MCF 10A (cell line): Measurements from ENCODE around the gene KCNA3. TPM values are rescaled to one million over a fixed set of nuclear protein-coding genes. Genes with fewer than 3 reads are reported as not detected.

Source experiments
- BruUV-seq: library from RNA; stranded (reverse); fragments of 400-500 nt; replicated peaks from 2 replicates; lab custom pipeline; 2021; lab: Mats Ljungman, UMichigan
- CTCF ChIA-PET: fragments of 300-600 bp; sonication (Branson Sonifier 250); formaldehyde crosslinking; extraction: SDS; loops from one replicate; lab custom pipeline; 2021; ENCODE audit warnings: antibody characterized with exemption, inconsistent platforms; lab: Yijun Ruan, JAX
- POLR2A ChIA-PET: fragments of 300-600, 350-650 bp; sonication (Branson Sonifier 250); formaldehyde crosslinking; extraction: SDS; loops from one replicate; lab custom pipeline; 2020; ENCODE audit warnings: antibody characterized with exemption, inconsistent platforms; lab: Yijun Ruan, JAX
- DNase-seq: peaks from one replicate; pipeline ENCODE4 v3.0.0-alpha.2; 2018; ENCODE audit not compliant: unreplicated experiment
- H3K27ac Mint-ChIP-seq: one replicate; pipeline ENCODE4 v1.8.0; 2022; ENCODE audit warnings: mild to moderate bottlenecking, low read depth, mixed read lengths; ENCODE audit not compliant: unreplicated experiment
- H3K27me3 Mint-ChIP-seq: one replicate; pipeline ENCODE4 v1.8.0; 2022; ENCODE audit warnings: mixed read lengths; ENCODE audit not compliant: insufficient read depth, unreplicated experiment
- H3K36me3 Mint-ChIP-seq: one replicate; pipeline ENCODE4 v1.8.0; 2022; ENCODE audit warnings: mild to moderate bottlenecking, moderate library complexity, mixed read lengths; ENCODE audit not compliant: insufficient read depth, unreplicated experiment
- H3K4me1 Mint-ChIP-seq: one replicate; pipeline ENCODE4 v1.8.0; 2022; ENCODE audit warnings: mixed read lengths; ENCODE audit not compliant: insufficient read depth, unreplicated experiment
- H3K4me3 Mint-ChIP-seq: one replicate; pipeline ENCODE4 v1.8.0; 2022; ENCODE audit warnings: mild to moderate bottlenecking, moderate library complexity, mixed read lengths; ENCODE audit not compliant: unreplicated experiment
- H3K9me3 Mint-ChIP-seq: one replicate; pipeline ENCODE4 v1.8.0; 2022; ENCODE audit warnings: mixed read lengths; ENCODE audit not compliant: unreplicated experiment
- intact Hi-C: fragments of 100-400 bp; cut with micrococcal nuclease; formaldehyde crosslinking; loops from 2 replicates; pipeline ENCODE4 v1.14.1; 2022
- total RNA-seq: library from RNA; stranded (reverse); gene quantifications from 2 replicates; pipeline ENCODE4 v1.2.3, GENCODE V29; 2022
- TF ChIP-seq, protein P1 (sequence below): fragments of 200-600 bp; IDR thresholded peaks from one replicate; pipeline ENCODE4 v1.8.0; 2022; ENCODE audit warnings: antibody characterized with exemption, mild to moderate bottlenecking; ENCODE audit not compliant: unreplicated experiment

KCNA3 gene
- total RNA-seq, 1 experiment from 2014 or later: not detected

DNA sequence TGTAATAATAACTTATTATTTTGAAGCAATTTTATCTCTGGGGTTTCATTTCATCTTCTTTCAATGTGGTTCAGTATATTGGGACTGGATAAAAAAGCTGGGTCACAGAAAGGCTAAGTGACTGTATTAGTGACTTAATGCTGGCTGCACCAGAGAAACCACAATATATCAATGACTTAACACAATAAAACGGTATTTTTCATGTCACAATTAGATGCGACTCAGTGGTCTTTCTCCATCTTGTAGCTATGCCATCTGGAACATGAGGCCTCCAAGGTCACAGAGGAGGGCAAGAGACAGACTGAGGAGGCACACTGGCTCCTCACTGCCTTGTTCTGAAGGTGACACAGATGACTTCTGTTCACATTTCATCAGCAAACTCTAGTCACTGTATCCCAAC is 26.0 kb upstream of the KCNA3 start:
- ChIA-PET POLR2A (no interaction called here), CTCF (interaction anchor here (0.7 kb wide), 2 partner anchors 24 to 62 kb away, joined by 3 to 4 read pairs; no protein-coding TSS in a partner anchor)
- Mint-ChIP-seq H3K27ac (no peak overlapping the region), H3K4me1 (no peaks in the 10 kb centered on the region), H3K4me3 (no peak overlapping the region), H3K36me3 (no peaks in the 10 kb centered on the region), H3K27me3 (peaks cover 23% of the 10 kb centered on the region), H3K9me3 (no peaks in the 10 kb centered on the region)
- TF ChIP-seq, protein P1, sequence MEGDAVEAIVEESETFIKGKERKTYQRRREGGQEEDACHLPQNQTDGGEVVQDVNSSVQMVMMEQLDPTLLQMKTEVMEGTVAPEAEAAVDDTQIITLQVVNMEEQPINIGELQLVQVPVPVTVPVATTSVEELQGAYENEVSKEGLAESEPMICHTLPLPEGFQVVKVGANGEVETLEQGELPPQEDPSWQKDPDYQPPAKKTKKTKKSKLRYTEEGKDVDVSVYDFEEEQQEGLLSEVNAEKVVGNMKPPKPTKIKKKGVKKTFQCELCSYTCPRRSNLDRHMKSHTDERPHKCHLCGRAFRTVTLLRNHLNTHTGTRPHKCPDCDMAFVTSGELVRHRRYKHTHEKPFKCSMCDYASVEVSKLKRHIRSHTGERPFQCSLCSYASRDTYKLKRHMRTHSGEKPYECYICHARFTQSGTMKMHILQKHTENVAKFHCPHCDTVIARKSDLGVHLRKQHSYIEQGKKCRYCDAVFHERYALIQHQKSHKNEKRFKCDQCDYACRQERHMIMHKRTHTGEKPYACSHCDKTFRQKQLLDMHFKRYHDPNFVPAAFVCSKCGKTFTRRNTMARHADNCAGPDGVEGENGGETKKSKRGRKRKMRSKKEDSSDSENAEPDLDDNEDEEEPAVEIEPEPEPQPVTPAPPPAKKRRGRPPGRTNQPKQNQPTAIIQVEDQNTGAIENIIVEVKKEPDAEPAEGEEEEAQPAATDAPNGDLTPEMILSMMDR: no peak
- intact Hi-C loops: no loop called here
- no peak for DNase-seq
- no TSS peak for BruUV-seq

DNA sequence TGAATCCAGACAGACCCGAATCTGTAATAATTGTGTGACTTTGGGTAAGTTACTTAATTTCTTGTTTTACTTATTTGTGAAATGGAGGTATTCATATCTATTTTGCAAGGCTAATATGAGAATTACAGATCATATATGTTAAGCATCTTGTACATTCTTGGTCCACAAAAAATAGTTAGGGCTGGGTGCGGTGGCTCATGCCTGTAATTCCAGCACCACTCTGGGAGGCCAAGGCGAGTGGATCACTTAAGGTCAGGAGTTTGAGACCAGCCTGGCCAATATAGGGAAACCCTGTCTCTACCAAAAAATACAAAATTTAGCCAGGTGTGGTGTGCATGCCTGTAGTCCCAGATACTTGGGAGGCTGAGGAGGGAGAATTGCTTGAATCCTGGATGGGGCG is 22.9 kb upstream of the KCNA3 start:
- TF ChIP-seq, protein P1: no peak
- intact Hi-C loops: no loop called here
- ChIA-PET CTCF (interaction anchor here (0.7 kb wide), 1 partner anchor 17 kb away, joined by 4 read pairs; no protein-coding TSS in a partner anchor), POLR2A (no interaction called here)
- no peaks in the 10 kb centered on the region for H3K9me3 Mint-ChIP-seq
- H3K36me3 Mint-ChIP-seq: no peaks in the 10 kb centered on the region
- no TSS peak for BruUV-seq
- no peak overlapping the region for H3K27ac Mint-ChIP-seq
- no peak for DNase-seq
- H3K4me3 Mint-ChIP-seq: no peak overlapping the region
- no peaks in the 10 kb centered on the region for H3K4me1 Mint-ChIP-seq
- H3K27me3 Mint-ChIP-seq: peaks cover 29% of the 10 kb centered on the region

DNA sequence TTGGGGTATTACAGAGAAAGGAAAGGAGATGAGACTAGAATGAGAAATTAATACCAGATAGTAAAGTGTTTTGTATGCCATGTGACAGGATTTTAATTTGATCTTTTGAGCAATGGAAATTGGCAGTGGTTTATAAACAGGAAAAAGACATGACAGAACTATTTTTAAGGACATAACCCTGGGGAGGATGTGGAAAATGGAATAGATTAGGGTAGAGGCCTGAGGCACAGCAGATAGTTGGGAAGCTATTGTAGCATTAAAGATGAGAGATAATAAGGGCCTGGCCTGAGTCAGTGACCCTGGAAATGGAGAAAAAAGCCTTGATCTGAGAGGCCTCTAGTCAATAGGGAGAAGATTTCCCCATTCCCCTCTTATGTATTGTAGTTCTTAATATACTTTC is 22.1 kb upstream of the KCNA3 start:
- Mint-ChIP-seq H3K36me3 (no peaks in the 10 kb centered on the region), H3K4me3 (no peak overlapping the region), H3K27ac (no peak overlapping the region), H3K9me3 (no peaks in the 10 kb centered on the region), H3K4me1 (no peaks in the 10 kb centered on the region), H3K27me3 (peaks cover 36% of the 10 kb centered on the region)
- intact Hi-C loops: no loop called here
- no peak for DNase-seq
- TF ChIP-seq, protein P1: no peak
- no TSS peak for BruUV-seq
- POLR2A ChIA-PET: interaction anchor here (0.5 kb wide), 1 partner anchor 528 kb away, joined by 4 read pairs; no protein-coding TSS in a partner anchor
- CTCF ChIA-PET: interaction anchor here (0.5 kb wide), 1 partner anchor 33 kb away, joined by 3 read pairs; no protein-coding TSS in a partner anchor

DNA sequence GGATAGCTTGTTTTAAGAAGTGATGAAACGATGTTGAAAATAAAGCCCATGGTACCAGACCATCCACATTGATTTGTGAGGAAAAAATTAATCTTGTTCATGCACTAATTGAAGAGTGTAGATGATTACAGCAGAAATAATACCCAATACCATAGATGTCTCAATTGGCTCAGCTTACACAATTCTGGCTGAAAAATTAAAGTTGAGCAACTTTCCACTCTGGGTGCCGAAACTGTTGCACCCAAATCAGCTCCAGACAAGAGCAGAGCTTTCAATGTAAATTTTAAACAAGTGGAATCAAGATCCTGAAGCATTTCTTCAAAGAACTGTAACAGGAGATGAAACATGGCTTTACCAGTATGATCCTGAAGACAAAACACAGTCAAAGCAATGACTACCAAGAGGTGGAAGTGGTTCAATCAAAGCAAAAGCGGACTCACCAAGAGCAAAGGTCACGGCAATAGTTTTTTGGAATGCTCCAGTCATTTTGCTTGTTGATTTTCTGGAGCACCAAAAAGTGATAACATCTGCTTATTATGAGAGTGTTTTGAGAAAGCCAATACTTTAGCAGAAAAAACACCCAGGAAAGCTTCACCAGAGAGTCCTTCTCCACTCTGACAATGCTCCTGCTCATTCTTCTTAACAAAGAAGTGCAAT is 16.1 kb upstream of the KCNA3 start:
- intact Hi-C loops: no loop called here
- no peaks in the 10 kb centered on the region for H3K4me1 Mint-ChIP-seq
- ChIA-PET CTCF (no interaction called here), POLR2A (interaction anchor here (0.7 kb wide), 1 partner anchor 273 kb away, joined by 3 read pairs; no protein-coding TSS in a partner anchor)
- TF ChIP-seq, protein P1: no peak
- peak; percentile 1 for DNase-seq
- no peak overlapping the region for H3K27ac Mint-ChIP-seq
- no TSS peak for BruUV-seq
- H3K4me3 Mint-ChIP-seq: no peak overlapping the region
- peaks cover 52% of the 10 kb centered on the region for H3K27me3 Mint-ChIP-seq
- H3K36me3 Mint-ChIP-seq: no peaks in the 10 kb centered on the region
- no peaks in the 10 kb centered on the region for H3K9me3 Mint-ChIP-seq
